Activated CD4-positive, alpha-beta memory T cell treated with anti-CD3 and anti-CD28 coated beads for 36 hours (primary cell): Measurements from ENCODE around the gene CDH23. TPM values are rescaled to one million over a fixed set of nuclear protein-coding genes. Genes with fewer than 3 reads are reported as not detected.

Experiments
- CTCF ChIA-PET: fragments of 350-600 bp; sonication (Branson Sonifier 250); formaldehyde crosslinking; loops from one replicate; lab custom pipeline; 2021; ENCODE audit warnings: antibody characterized with exemption, inconsistent platforms; lab: Charles Lee
- POLR2A ChIA-PET: fragments of 350-600 bp; sonication (Branson Sonifier 250); formaldehyde crosslinking; loops from one replicate; lab custom pipeline; 2021; ENCODE audit warnings: antibody characterized with exemption; lab: Charles Lee
- DNase-seq: peaks from one replicate; pipeline ENCODE4 v3.0.0-alpha.2; 2020
- H3K27ac Mint-ChIP-seq: one replicate; pipeline ENCODE4 v1.8.0; 2021; ENCODE audit warnings: mixed read lengths
- H3K27me3 Mint-ChIP-seq: one replicate; pipeline ENCODE4 v1.8.0; 2021; ENCODE audit warnings: mixed read lengths
- H3K36me3 Mint-ChIP-seq: one replicate; pipeline ENCODE4 v1.8.0; 2021; ENCODE audit warnings: mixed read lengths
- H3K4me1 Mint-ChIP-seq: one replicate; pipeline ENCODE4 v1.8.0; 2021; ENCODE audit warnings: low read depth, mixed read lengths
- H3K4me3 Mint-ChIP-seq: one replicate; pipeline ENCODE4 v1.8.0; 2021; ENCODE audit warnings: mild to moderate bottlenecking, mixed read lengths
- H3K9me3 Mint-ChIP-seq: one replicate; pipeline ENCODE4 v1.8.0; 2021; ENCODE audit warnings: mixed read lengths
- intact Hi-C: fragments of 100-400 bp; cut with micrococcal nuclease; formaldehyde crosslinking; loops from one replicate; pipeline ENCODE4 v1.15.1; 2023
- total RNA-seq, 2 experiments: library from RNA; stranded (reverse); gene quantifications; one replicate each; pipeline ENCODE4 v1.2.3, GENCODE V29; 2021

CDH23 gene
- total RNA-seq, 2 experiments from 2014 or later: 2.6 TPM

DNA sequence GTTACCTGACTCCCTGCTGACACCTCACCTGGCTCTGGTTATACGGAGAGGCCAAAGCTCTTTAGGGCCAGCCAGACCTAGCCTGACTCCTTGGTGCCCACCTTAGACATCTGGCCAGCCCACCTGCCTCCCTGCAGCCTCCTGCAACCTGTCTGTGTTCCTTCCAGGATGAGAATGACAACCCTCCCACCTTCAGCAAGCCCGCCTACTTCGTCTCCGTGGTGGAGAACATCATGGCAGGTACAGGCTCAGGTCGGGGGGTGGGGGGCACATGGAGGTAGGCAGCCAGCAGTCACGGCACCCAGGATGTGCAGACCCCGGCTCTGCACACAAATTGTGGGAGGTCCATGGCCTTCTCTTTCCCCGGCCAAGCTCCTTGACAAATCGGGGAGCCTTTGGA, 290.8 kb downstream of the CDH23 start:
- Mint-ChIP-seq H3K4me3 (no peak overlapping the region), H3K27ac (no peak overlapping the region), H3K27me3 (no peaks in the 10 kb centered on the region), H3K9me3 (peaks cover 6% of the 10 kb centered on the region), H3K36me3 (peaks cover 3% of the 10 kb centered on the region), H3K4me1 (no peaks in the 10 kb centered on the region)
- intact Hi-C loops: no loop called here
- ChIA-PET POLR2A (no interaction called here), CTCF (interaction anchor here (1.3 to 1.7 kb wide), 3 partner anchors 9 to 20 kb away, joined by 5 read pairs; no protein-coding TSS in a partner anchor)
- no peak for DNase-seq

GRCh38 chr10:71688256-71688655, 291.5 kb downstream of the CDH23 start:
- no peak overlapping the region for H3K27ac Mint-ChIP-seq
- H3K9me3 Mint-ChIP-seq: peaks cover 6% of the 10 kb centered on the region
- peaks cover 3% of the 10 kb centered on the region for H3K36me3 Mint-ChIP-seq
- ChIA-PET CTCF (interaction anchor here (1.3 kb wide), 1 partner anchor 10 kb away, joined by 5 read pairs; no protein-coding TSS in a partner anchor), POLR2A (no interaction called here)
- intact Hi-C loops: no loop called here
- H3K4me1 Mint-ChIP-seq: no peaks in the 10 kb centered on the region
- no peak overlapping the region for H3K4me3 Mint-ChIP-seq
- H3K27me3 Mint-ChIP-seq: no peaks in the 10 kb centered on the region
- no peak for DNase-seq

GRCh38 chr10:71690094-71690720, 293.5 kb downstream of the CDH23 start:
- peaks cover 6% of the 10 kb centered on the region for H3K9me3 Mint-ChIP-seq
- DNase-seq: no peak
- peaks cover 9% of the 10 kb centered on the region for H3K4me1 Mint-ChIP-seq
- ChIA-PET POLR2A (no interaction called here), CTCF (interaction anchor here (1.4 to 2.2 kb wide), 3 partner anchors 8 to 83 kb away, joined by 4 to 9 read pairs (median 5); partner anchors contain the start of gene VSIR)
- H3K36me3 Mint-ChIP-seq: peaks cover 3% of the 10 kb centered on the region
- H3K27ac Mint-ChIP-seq: no peak overlapping the region
- H3K4me3 Mint-ChIP-seq: no peak overlapping the region
- no peaks in the 10 kb centered on the region for H3K27me3 Mint-ChIP-seq
- intact Hi-C loops: no loop called here

- H3K27ac Mint-ChIP-seq: no peak overlapping the region
- intact Hi-C loops: no loop called here
- peaks cover 3% of the 10 kb centered on the region for H3K36me3 Mint-ChIP-seq
- no peaks in the 10 kb centered on the region for H3K27me3 Mint-ChIP-seq
- POLR2A ChIA-PET: no interaction called here
- H3K9me3 Mint-ChIP-seq: peaks cover 6% of the 10 kb centered on the region
- peaks cover 15% of the 10 kb centered on the region for H3K4me1 Mint-ChIP-seq
- no peak for DNase-seq
- no peak overlapping the region for H3K4me3 Mint-ChIP-seq
- CTCF ChIA-PET: interaction anchor here (1.4 to 2.2 kb wide), 2 partner anchors 17 to 82 kb away, joined by 5 to 9 read pairs; partner anchors contain the start of gene VSIR
Measured at GRCh38 chr10:71691405-71691804, 294.7 kb downstream of the CDH23 start.

DNA sequence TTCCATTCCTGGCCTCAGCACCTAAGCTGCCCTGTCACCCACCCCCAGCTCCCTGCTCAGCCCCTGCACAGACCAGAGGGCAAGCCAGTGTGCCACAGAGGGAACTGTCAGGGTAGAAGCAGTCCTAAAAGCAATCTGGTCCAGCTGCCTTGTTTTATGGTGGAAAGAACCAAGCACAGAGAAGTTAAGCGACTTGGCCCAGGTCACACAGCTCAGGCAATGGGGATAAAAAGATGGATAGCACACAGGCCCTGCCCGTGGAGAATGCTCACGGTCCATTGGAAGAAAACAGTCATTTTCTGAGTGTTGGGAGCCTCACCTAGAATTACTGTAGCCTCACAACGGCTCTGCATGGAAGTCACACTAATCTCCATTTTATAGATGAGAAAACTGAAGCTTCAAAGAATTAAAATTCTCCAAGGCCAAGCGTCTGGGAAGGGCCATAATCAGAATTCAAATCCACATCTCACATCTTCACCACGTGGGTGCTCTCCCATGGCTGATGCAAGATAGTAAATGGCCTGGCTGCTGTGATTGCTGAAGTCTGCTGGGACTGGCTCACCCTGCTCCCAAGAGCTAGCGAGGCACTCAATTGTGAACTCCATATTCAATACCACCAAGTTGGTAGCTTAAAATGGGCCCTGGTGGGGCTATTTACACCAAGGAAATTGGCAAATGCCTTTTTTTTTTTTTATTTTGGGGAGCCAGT, 296.0 kb downstream of the CDH23 start:
- no peaks in the 10 kb centered on the region for H3K27me3 Mint-ChIP-seq
- H3K9me3 Mint-ChIP-seq: peaks cover 6% of the 10 kb centered on the region
- no peak overlapping the region for H3K27ac Mint-ChIP-seq
- peaks cover 27% of the 10 kb centered on the region for H3K4me1 Mint-ChIP-seq
- ChIA-PET CTCF (interaction anchor here (0.6 to 7.1 kb wide), 6 partner anchors 14 to 120 kb away, joined by 3 to 131 read pairs (median 4); partner anchors contain the start of gene VSIR), POLR2A (no interaction called here)
- DNase-seq: no peak
- intact Hi-C loops: no loop called here
- no peak overlapping the region for H3K4me3 Mint-ChIP-seq
- peaks cover 3% of the 10 kb centered on the region for H3K36me3 Mint-ChIP-seq

DNA sequence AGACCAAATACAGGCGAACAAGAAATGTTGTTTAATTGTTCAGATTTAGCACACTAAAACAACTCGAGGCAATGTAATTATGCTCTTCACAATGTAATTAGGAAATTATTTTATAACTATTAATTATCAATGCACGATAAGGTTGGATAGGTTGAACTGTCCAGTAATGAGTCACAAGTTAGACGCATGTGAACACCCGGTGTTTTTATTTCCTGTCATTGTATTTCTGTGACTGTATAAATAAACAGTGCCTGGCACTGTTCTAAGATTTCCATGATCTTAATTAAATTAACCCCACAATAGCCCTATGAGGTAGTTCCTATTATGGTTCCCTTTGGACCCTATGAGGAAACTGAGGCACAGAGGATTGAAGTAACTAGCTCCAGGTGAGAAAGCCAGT, 296.7 kb downstream of the CDH23 start:
- intact Hi-C loops: no loop called here
- ChIA-PET POLR2A (no interaction called here), CTCF (interaction anchor here (0.8 to 7.1 kb wide), 5 partner anchors 14 to 119 kb away, joined by 3 to 131 read pairs (median 18); partner anchors contain the start of gene VSIR)
- Mint-ChIP-seq H3K9me3 (peaks cover under 1% of the 10 kb centered on the region), H3K4me3 (no peak overlapping the region), H3K27me3 (no peaks in the 10 kb centered on the region), H3K27ac (no peak overlapping the region), H3K4me1 (peaks cover 31% of the 10 kb centered on the region), H3K36me3 (no peaks in the 10 kb centered on the region)
- no peak for DNase-seq

DNA sequence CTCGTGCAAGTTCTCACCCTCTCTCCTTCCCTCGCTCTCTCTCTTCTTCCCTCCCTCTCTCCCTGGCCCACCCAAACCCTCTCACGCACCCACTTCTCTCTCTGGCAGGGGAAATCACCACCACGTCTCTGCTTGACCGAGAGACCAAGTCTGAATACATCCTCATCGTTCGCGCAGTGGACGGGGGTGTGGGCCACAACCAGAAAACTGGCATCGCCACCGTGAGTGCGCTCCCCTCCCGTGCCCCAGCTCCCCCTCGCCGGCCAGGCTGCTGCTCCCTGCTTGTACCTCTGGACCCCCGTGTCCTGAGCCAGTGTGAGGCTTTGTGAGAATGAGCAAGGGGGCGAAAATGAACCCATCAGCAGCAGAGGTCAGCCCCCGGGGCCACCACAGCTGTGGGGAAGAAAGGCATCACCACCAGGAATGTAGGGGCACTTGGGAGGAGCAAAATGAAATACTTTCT, 297.4 kb downstream of the CDH23 start:
- Mint-ChIP-seq H3K9me3 (no peaks in the 10 kb centered on the region), H3K36me3 (no peaks in the 10 kb centered on the region), H3K27me3 (no peaks in the 10 kb centered on the region), H3K4me1 (peaks cover 38% of the 10 kb centered on the region), H3K27ac (no peak overlapping the region), H3K4me3 (no peak overlapping the region)
- intact Hi-C loops: no loop called here
- DNase-seq: no peak
- POLR2A ChIA-PET: no interaction called here
- CTCF ChIA-PET: interaction anchor here (0.8 to 7.1 kb wide), 8 partner anchors 13 to 310 kb away, joined by 3 to 131 read pairs (median 4); partner anchors contain the start of gene VSIR

GRCh38 chr10:71694567-71694968, 297.8 kb downstream of the CDH23 start:
- ChIA-PET CTCF (interaction anchor here (0.8 to 7.1 kb wide), 8 partner anchors 12 to 310 kb away, joined by 3 to 131 read pairs (median 4); partner anchors contain the start of gene VSIR), POLR2A (no interaction called here)
- Mint-ChIP-seq H3K27ac (no peak overlapping the region), H3K9me3 (no peaks in the 10 kb centered on the region), H3K36me3 (no peaks in the 10 kb centered on the region), H3K4me1 (peaks cover 41% of the 10 kb centered on the region), H3K27me3 (no peaks in the 10 kb centered on the region), H3K4me3 (no peak overlapping the region)
- DNase-seq: peak; percentile 39
- intact Hi-C loops: no loop called here

GRCh38 chr10:71695502-71696476, 299.1 kb downstream of the CDH23 start:
- no peak for DNase-seq
- Mint-ChIP-seq H3K4me1 (peaks cover 41% of the 10 kb centered on the region), H3K4me3 (no peak overlapping the region), H3K9me3 (no peaks in the 10 kb centered on the region), H3K36me3 (no peaks in the 10 kb centered on the region), H3K27me3 (no peaks in the 10 kb centered on the region), H3K27ac (no peak overlapping the region)
- CTCF ChIA-PET: interaction anchor here (0.6 to 7.1 kb wide), 40 partner anchors 9 to 381 kb away, joined by 3 to 131 read pairs (median 6); partner anchors contain the start of genes SLC29A3 and VSIR
- intact Hi-C loops: loop anchor here (2.0 to 5.0 kb wide), 4 partner anchors 42 to 311 kb away; partner anchors contain the start of gene VSIR
- POLR2A ChIA-PET: interaction anchor here (0.6 to 1.1 kb wide), 2 partner anchors 78 to 1937 kb away, joined by 3 to 4 read pairs; partner anchors contain the start of gene VSIR

DNA sequence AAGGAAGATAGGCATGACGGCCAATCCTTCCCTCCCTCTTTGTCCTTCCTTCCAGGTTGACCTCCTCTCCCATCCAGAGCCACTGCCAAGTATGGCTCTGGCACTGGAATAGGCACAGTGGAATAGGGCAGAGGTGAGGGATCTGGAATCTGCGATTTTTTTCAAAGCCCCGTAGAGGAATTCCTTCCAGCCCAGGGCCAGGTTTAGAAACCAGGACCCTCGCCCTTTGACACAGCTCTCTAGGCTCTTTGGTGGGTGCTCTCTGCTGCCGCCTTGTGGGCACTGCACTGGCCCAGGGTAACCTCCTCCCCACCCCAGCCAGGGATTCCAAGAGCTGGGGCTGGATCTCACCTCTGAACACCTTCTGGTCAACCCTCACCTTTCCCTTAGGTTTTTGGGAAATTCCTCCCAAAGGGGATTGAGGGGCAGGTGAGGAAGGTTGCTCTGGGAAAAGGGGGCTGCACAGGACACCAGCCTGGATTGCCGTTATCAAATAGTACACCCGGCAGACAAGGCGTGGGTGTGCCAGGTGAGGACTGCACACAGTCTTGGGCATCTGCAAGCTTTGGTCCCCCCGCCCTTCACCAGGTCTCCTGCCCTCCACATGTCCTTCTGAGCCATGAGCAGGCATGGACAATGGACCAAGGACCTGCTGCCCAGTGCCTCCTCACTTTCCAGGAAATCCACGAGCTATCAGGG, 300.1 kb downstream of the CDH23 start:
- POLR2A ChIA-PET: interaction anchor here (0.6 to 0.9 kb wide), 2 partner anchors 377 to 1936 kb away, joined by 3 read pairs; partner anchors contain the start of gene SLC29A3
- H3K4me1 Mint-ChIP-seq: peaks cover 41% of the 10 kb centered on the region
- intact Hi-C loops: loop anchor here (2.0 to 5.0 kb wide), 4 partner anchors 41 to 312 kb away; partner anchors contain the start of gene VSIR
- H3K9me3 Mint-ChIP-seq: no peaks in the 10 kb centered on the region
- no peak overlapping the region for H3K4me3 Mint-ChIP-seq
- DNase-seq: peak; percentile 75
- no peak overlapping the region for H3K27ac Mint-ChIP-seq
- H3K27me3 Mint-ChIP-seq: no peaks in the 10 kb centered on the region
- no peaks in the 10 kb centered on the region for H3K36me3 Mint-ChIP-seq
- CTCF ChIA-PET: interaction anchor here (0.6 to 7.1 kb wide), 41 partner anchors 10 to 382 kb away, joined by 3 to 131 read pairs (median 6); partner anchors contain the start of genes SLC29A3 and VSIR
